Ovary (tissue), 3 donors: Measurements from ENCODE around the gene KRT80.

ENCODE experiments used
- CTCF ChIP-seq, 3 donors: fragments of 450-650 bp in 2 of 3; fragments of 200-600 bp in 1 of 3; IDR thresholded peaks; one replicate each; pipeline versions ENCODE4 v1.5.1 to v1.8.0; 2016 to 2022; ENCODE audit warnings: antibody characterized with exemption in 3 of 3, mild to moderate bottlenecking in 1 of 3
- EP300 ChIP-seq: sonication (generic); formaldehyde crosslinking; IDR thresholded peaks from one replicate; pipeline ENCODE4 v1.6.1; 2017; ENCODE audit warnings: antibody characterized with exemption
- POLR2A ChIP-seq: fragments of 450-650 bp; IDR thresholded peaks from one replicate; pipeline ENCODE4 v1.6.1; 2017; ENCODE audit warnings: antibody characterized with exemption, mild to moderate bottlenecking, moderate library complexity
- donor health status: DM: no; HTN: no; CAD: no.

GRCh38 chr12:52225752-52226151, 33.9 kb upstream of the KRT80 start:
- TF ChIP-seq CTCF (IDR thresholded peaks at IDR 0.05) (no peak), POLR2A (no peak), EP300 (no peak)
